Ovary (tissue), 9 donors: Measurements from ENCODE around the gene ZNHIT6. TPM values are rescaled to one million over a fixed set of nuclear protein-coding genes. Genes with fewer than 3 reads are reported as not detected.

ENCODE experiments used
- DNase-seq, 5 donors: peaks; one replicate each; pipeline ENCODE4 v3.0.0-alpha.2; 2019 to 2020
- H3K27ac ChIP-seq, 2 donors: fragments of 200-600 bp; one replicate each; pipeline versions ENCODE4 v1.5.1 to v1.8.0; 2019 to 2022
- H3K27me3 ChIP-seq: fragments of 200-600 bp; one replicate; pipeline ENCODE4 v1.8.0; 2022
- H3K36me3 ChIP-seq: fragments of 200-600 bp; sonication (generic); one replicate; pipeline ENCODE4 v1.5.1; 2019
- H3K4me1 ChIP-seq: one replicate; pipeline ENCODE4 v1.8.1; 2013; ENCODE audit warnings: mild to moderate bottlenecking, moderate library complexity; ENCODE audit not compliant: insufficient read depth
- H3K4me3 ChIP-seq: fragments of 200-600 bp; sonication (generic); one replicate; pipeline ENCODE4 v1.5.1; 2017
- H3K9me3 ChIP-seq, 2 donors: fragments of 200-600 bp in 1 of 2; sonication (generic) in 1 of 2; one replicate each; pipeline versions ENCODE4 v1.5.1 to v1.8.1; 2013 to 2019; ENCODE audit warnings: mild to moderate bottlenecking in 1 of 2, moderate library complexity in 1 of 2
- EP300 ChIP-seq: sonication (generic); formaldehyde crosslinking; IDR thresholded peaks from one replicate; pipeline ENCODE4 v1.6.1; 2017; ENCODE audit warnings: antibody characterized with exemption
- POLR2A ChIP-seq: fragments of 450-650 bp; IDR thresholded peaks from one replicate; pipeline ENCODE4 v1.6.1; 2017; ENCODE audit warnings: antibody characterized with exemption, mild to moderate bottlenecking, moderate library complexity
- WGBS, 3 donors: extraction: QIAGEN DNeasy Blood & Tissue Kit in 1 of 3; methylation state at CpG; one replicate each; pipeline versions ENCODE4 v1.1.5 to v1.1.7; 2013 to 2017; 5-methylcytosine and 5-hydroxymethylcytosine counted together
- intact Hi-C, 4 donors: fragments of 100-400 bp; cut with DNase I; formaldehyde crosslinking; loops; one replicate each; pipeline versions ENCODE4 v1.11.0 to v1.15.1; 2022 to 2023
- polyA plus RNA-seq, 2 donors: library from polyadenylated mRNA; stranded (reverse); fragments of 200-250 nt in 1 of 2; fragments of 350-450 nt in 1 of 2; fragmentation: Illumina TruSeq in 1 of 2; extraction: RNeasy Lipid Tissue Mini Kit (QIAGEN cat#74804) in 1 of 2; gene quantifications; one replicate each; pipeline ENCODE4 v1.2.3, GENCODE V29; 2013 to 2014
- total RNA-seq, 7 donors: library from RNA; depleted of rRNA in 2 of 7; stranded (reverse); fragments of >200 nt in 2 of 7; fragmentation: NEBNext Ultra II Directional in 3 of 7; extraction: Animal tissue kit (Norgen Biotek cat#: 25700) in 3 of 7; gene quantifications; one replicate each; pipeline versions ENCODE4 v1.1.0 to v1.2.4, GENCODE V29; 2016 to 2023
- TF ChIP-seq, protein P1 (sequence below), 3 donors: fragments of 450-650 bp in 2 of 3; fragments of 200-600 bp in 1 of 3; IDR thresholded peaks; one replicate each; pipeline versions ENCODE4 v1.5.1 to v1.8.0; 2016 to 2022; ENCODE audit warnings: antibody characterized with exemption in 3 of 3, mild to moderate bottlenecking in 1 of 3
- donor health status: DM: no; HTN: no; CAD: no; lungs with moderate emphysema.
- donor health status: DM: no; HTN: no; CAD: no.
- donor health status: Bipolar disorder and iron deficiency.
- donor health status: DM: yes; HTN: yes; CAD: no.
- donor health status: DM: no; HTN: no; CAD: no.
- donor health status: DM: yes; HTN: yes; CAD: no.

The ZNHIT6 gene
- total and polyA plus RNA-seq, 9 donors: 8.8 to 22.9 (median 16.2) TPM

DNA sequence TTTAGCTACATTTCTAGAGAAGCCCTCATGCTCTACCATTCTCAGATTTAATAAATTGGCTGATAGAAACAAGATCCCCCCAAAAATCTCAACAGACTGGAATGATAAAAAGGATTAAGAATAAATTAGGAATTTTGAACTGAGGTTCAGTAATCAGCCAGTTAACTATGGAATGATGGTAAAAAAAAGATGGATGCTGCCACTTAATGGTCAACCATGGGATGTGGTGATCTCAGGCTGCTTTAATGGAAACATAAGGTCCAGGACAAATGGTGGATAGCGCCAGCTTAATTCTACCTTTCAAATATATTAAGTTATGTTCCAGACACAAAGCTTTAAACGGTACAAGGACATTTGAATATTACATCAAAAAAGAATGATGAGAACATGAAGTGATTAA lies 77.7 kb downstream of the ZNHIT6 start:
- Histone ChIP-seq H3K4me3 (no peak overlapping the region), H3K27ac (no peak overlapping the region), H3K9me3 (no peaks in the 10 kb centered on the region), H3K36me3 (no peaks in the 10 kb centered on the region), H3K27me3 (no peaks in the 10 kb centered on the region), H3K4me1 (no peaks in the 10 kb centered on the region)
- no peak for DNase-seq
- intact Hi-C loops: loop anchor here in 1 of 4 donors (5.0 kb wide), 1 partner anchor 1557 kb away; no protein-coding TSS in a partner anchor
- WGBS, 3 donors: 93 to 97% (median 94%) methylated on average over 2 of the region's 2 CpGs
- TF ChIP-seq, protein P1, sequence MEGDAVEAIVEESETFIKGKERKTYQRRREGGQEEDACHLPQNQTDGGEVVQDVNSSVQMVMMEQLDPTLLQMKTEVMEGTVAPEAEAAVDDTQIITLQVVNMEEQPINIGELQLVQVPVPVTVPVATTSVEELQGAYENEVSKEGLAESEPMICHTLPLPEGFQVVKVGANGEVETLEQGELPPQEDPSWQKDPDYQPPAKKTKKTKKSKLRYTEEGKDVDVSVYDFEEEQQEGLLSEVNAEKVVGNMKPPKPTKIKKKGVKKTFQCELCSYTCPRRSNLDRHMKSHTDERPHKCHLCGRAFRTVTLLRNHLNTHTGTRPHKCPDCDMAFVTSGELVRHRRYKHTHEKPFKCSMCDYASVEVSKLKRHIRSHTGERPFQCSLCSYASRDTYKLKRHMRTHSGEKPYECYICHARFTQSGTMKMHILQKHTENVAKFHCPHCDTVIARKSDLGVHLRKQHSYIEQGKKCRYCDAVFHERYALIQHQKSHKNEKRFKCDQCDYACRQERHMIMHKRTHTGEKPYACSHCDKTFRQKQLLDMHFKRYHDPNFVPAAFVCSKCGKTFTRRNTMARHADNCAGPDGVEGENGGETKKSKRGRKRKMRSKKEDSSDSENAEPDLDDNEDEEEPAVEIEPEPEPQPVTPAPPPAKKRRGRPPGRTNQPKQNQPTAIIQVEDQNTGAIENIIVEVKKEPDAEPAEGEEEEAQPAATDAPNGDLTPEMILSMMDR (IDR thresholded peaks at IDR 0.05): no peak
- no peak for TF ChIP-seq EP300
- TF ChIP-seq POLR2A: no peak

DNA sequence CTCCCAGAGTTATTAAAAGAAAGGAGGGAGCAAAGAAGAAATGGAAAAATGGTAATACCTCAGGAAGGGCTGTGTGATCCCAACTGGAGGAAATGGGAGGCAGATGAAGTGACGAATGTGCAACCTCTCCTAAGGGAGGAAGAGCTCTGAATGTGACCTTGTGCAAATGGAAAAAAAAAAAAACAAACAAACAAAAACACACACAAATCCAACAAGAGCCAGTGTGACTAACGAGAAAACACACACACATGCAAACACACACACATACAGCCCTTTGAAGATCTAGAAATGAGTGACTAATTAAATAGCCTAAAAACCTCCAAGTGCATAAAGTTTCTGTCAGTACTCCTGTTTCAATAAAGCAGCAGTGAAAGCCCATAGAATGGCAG lies 78.7 kb downstream of the ZNHIT6 start:
- Histone ChIP-seq H3K4me3 (no peak overlapping the region), H3K27ac (no peak overlapping the region), H3K9me3 (no peaks in the 10 kb centered on the region), H3K27me3 (no peaks in the 10 kb centered on the region), H3K36me3 (no peaks in the 10 kb centered on the region), H3K4me1 (no peaks in the 10 kb centered on the region)
- 69 to 73% (median 71%) methylated on average over 2 of the region's 2 CpGs for WGBS, 3 donors
- intact Hi-C loops: no loop called here
- no peak for DNase-seq
- TF ChIP-seq, protein P1 (IDR thresholded peaks at IDR 0.05): no peak
- no peak for TF ChIP-seq EP300
- TF ChIP-seq POLR2A: no peak

DNA sequence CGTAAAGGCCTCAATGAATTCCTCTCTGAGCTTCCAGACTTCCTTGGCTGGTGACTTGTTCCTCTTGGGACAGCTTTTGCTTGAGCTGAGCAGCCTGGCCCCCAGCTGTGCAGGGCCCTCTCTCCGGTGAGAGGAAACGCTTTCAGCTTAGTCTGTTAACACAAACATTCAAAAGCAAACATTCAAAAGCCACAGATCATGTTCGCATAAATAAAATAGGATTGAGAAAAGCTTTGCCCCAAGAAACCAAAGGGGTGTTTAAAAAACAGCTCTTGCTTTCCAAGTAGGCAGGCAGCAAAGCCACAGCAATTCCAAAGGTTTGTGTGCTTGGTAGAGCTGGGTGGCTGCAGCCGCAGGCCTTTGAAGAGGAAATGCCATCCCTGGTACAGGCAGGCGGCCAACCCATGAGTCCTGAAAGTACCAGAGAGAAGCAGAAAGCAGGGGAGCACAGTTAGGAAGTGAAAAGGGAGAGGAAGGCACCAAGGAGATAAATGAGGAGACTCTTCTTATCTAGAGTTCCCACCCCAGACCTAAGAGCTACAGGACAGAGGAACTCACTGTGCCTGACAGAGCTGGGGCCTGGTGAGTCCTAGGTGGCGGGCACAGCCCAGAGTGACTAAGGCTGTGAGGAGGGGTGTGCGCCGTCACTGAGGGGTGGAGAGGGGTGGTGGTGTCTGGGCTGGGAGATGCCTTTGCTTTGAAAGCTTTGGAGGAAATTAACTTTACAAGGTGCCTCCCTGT lies 79.3 kb downstream of the ZNHIT6 start:
- Histone ChIP-seq H3K4me3 (no peak overlapping the region), H3K27me3 (no peaks in the 10 kb centered on the region), H3K9me3 (no peaks in the 10 kb centered on the region), H3K4me1 (no peaks in the 10 kb centered on the region), H3K27ac (no peak overlapping the region), H3K36me3 (no peaks in the 10 kb centered on the region)
- intact Hi-C loops: no loop called here
- DNase-seq: no peak
- TF ChIP-seq, protein P1 (IDR thresholded peaks at IDR 0.05): no peak
- TF ChIP-seq EP300 (no peak), POLR2A (no peak)
- 53 to 72% (median 63%) methylated on average over 9 of the region's 9 CpGs for WGBS, 3 donors

DNA sequence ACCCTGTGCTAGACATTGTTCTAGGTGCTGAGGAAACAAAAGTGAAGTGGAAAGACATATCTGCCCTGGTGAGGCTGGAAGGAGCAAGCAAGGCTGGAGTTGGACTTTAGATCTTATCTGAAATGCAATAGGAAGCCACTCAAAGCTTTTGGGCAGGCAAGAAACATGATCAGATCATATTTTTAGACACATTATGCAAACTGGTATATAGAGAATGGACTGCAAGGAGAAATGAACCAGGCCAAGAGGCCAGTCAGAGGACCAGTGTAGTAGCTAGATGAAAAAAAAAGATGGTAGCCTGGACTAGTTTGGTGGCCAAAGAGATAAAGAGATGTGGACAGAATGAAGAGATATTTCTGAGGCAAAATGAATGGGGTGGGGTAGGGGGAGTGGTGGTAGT lies 81.4 kb downstream of the ZNHIT6 start:
- no peak overlapping the region for H3K27ac ChIP-seq
- no peaks in the 10 kb centered on the region for H3K4me1 ChIP-seq
- no peak for DNase-seq
- no peak overlapping the region for H3K4me3 ChIP-seq
- H3K27me3 ChIP-seq: no peaks in the 10 kb centered on the region
- H3K9me3 ChIP-seq: peaks cover 0 to 9% of the 10 kb centered on the region in 2 donors
- TF ChIP-seq EP300: no peak
- TF ChIP-seq, protein P1 (IDR thresholded peaks at IDR 0.05): no peak
- no peak for TF ChIP-seq POLR2A
- no peaks in the 10 kb centered on the region for H3K36me3 ChIP-seq
- intact Hi-C loops: no loop called here
